ENCODE measurements around the gene DYNC2I2. TPM values are rescaled to one million over a fixed set of nuclear protein-coding genes. Genes with fewer than 3 reads are reported as not detected.

Gene DYNC2I2
- total RNA-seq, 1 donor from 2014 or later: 128 TPM

- H3K4me1 Mint-ChIP-seq: no peaks in the 10 kb centered on the region
- no peaks in the 10 kb centered on the region for H3K9me3 Mint-ChIP-seq
- TF ChIP-seq CTCF (conservative IDR thresholded peaks at IDR 0.05): no peak
- DNase-seq (ENCODE audit: low read depth, low spot score): no peak
- peaks cover 3% of the 10 kb centered on the region for H3K36me3 Mint-ChIP-seq (ENCODE audit: low read depth)
- H3K4me3 Mint-ChIP-seq: no peak overlapping the region
- H3K27ac Mint-ChIP-seq (ENCODE audit: unreplicated experiment): no peak overlapping the region
- H3K27me3 Mint-ChIP-seq (ENCODE audit: low read depth): no peaks in the 10 kb centered on the region
These were observed 19.8 kb downstream of the DYNC2I2 start for GRCh38 chr9:128636556-128637530.

GRCh38 chr9:128636024-128636390 is 20.6 kb downstream of the DYNC2I2 start:
- Mint-ChIP-seq H3K4me3 (no peak overlapping the region), H3K36me3 (ENCODE audit: low read depth) (peaks cover 3% of the 10 kb centered on the region), H3K27me3 (ENCODE audit: low read depth) (no peaks in the 10 kb centered on the region), H3K27ac (ENCODE audit: unreplicated experiment) (no peak overlapping the region), H3K9me3 (no peaks in the 10 kb centered on the region), H3K4me1 (no peaks in the 10 kb centered on the region)
- no peak for DNase-seq (ENCODE audit: low read depth, low spot score)
- TF ChIP-seq CTCF (conservative IDR thresholded peaks at IDR 0.05): no peak

GRCh38 chr9:128635266-128636023 is 21.2 kb downstream of the DYNC2I2 start:
- no peak overlapping the region for H3K4me3 Mint-ChIP-seq
- peaks cover 3% of the 10 kb centered on the region for H3K36me3 Mint-ChIP-seq (ENCODE audit: low read depth)
- H3K27me3 Mint-ChIP-seq (ENCODE audit: low read depth): no peaks in the 10 kb centered on the region
- no peaks in the 10 kb centered on the region for H3K4me1 Mint-ChIP-seq
- peak; percentile 86 for TF ChIP-seq CTCF (conservative IDR thresholded peaks at IDR 0.05)
- H3K9me3 Mint-ChIP-seq: no peaks in the 10 kb centered on the region
- H3K27ac Mint-ChIP-seq (ENCODE audit: unreplicated experiment): no peak overlapping the region
- peak; percentile 45 for DNase-seq (ENCODE audit: low read depth, low spot score)

GRCh38 chr9:128634651-128635262 is 21.9 kb downstream of the DYNC2I2 start:
- Mint-ChIP-seq H3K27ac (ENCODE audit: unreplicated experiment) (no peak overlapping the region), H3K4me1 (no peaks in the 10 kb centered on the region), H3K4me3 (no peak overlapping the region), H3K36me3 (ENCODE audit: low read depth) (peaks cover 3% of the 10 kb centered on the region), H3K9me3 (no peaks in the 10 kb centered on the region), H3K27me3 (ENCODE audit: low read depth) (no peaks in the 10 kb centered on the region)
- no peak for DNase-seq (ENCODE audit: low read depth, low spot score)
- no peak for TF ChIP-seq CTCF (conservative IDR thresholded peaks at IDR 0.05)

- Mint-ChIP-seq H3K36me3 (ENCODE audit: low read depth) (peaks cover 3% of the 10 kb centered on the region), H3K9me3 (no peaks in the 10 kb centered on the region), H3K27me3 (ENCODE audit: low read depth) (no peaks in the 10 kb centered on the region), H3K27ac (ENCODE audit: unreplicated experiment) (no peak overlapping the region), H3K4me1 (peaks cover under 1% of the 10 kb centered on the region), H3K4me3 (peak overlapping the region; percentile 47)
- no peak for TF ChIP-seq CTCF (conservative IDR thresholded peaks at IDR 0.05)
- DNase-seq (ENCODE audit: low read depth, low spot score): no peak
These were observed 22.5 kb downstream of the DYNC2I2 start for GRCh38 chr9:128634111-128634510.
